ENCODE results near the gene SCP2. TPM values are rescaled to one million over a fixed set of nuclear protein-coding genes. Genes with fewer than 3 reads are reported as not detected.
"Not testable (repeated sequence)": the region's sequence is repeated elsewhere in the genome, so short reads cannot be mapped to it uniquely, and the experiment has no call there.

The SCP2 gene
- total RNA-seq, 1 donor from 2014 or later = 138 TPM

GRCh38 chr1:52917156-52917555 lies 9.9 kb upstream of the SCP2 start:
- no peak for DNase-seq (ENCODE audit: low spot score)

- no peak for DNase-seq (ENCODE audit: low spot score)
Observed at GRCh38 chr1:52917581-52917980, 9.5 kb upstream of the SCP2 start.

- DNase-seq (ENCODE audit: low spot score) = no peak
Observed at GRCh38 chr1:52918201-52918600, 8.9 kb upstream of the SCP2 start.

- no peak for DNase-seq (ENCODE audit: low spot score)
Observed at GRCh38 chr1:52919051-52919722, 7.9 kb upstream of the SCP2 start.

- DNase-seq (ENCODE audit: low spot score) = no peak
Observed at GRCh38 chr1:52919723-52920483, 7.2 kb upstream of the SCP2 start.

GRCh38 chr1:52920791-52921291 lies 6.2 kb upstream of the SCP2 start:
- DNase-seq (ENCODE audit: low spot score) = no peak

- no peak for DNase-seq (ENCODE audit: low spot score)
Observed at GRCh38 chr1:52925571-52926005, 1.5 kb upstream of the SCP2 start.

GRCh38 chr1:52926864-52927211 lies 238 bp upstream of the SCP2 start:
- DNase-seq (ENCODE audit: low spot score) = no peak

- DNase-seq (ENCODE audit: low spot score) = no peak
Observed at GRCh38 chr1:52928015-52928404, 934 bp downstream of the SCP2 start.

- no peak for DNase-seq (ENCODE audit: low spot score)
Observed at GRCh38 chr1:52929019-52929418, 1.9 kb downstream of the SCP2 start.

- no peak for DNase-seq (ENCODE audit: low spot score)
Observed at GRCh38 chr1:52937433-52938182, 10.5 kb downstream of the SCP2 start.

- no peak for DNase-seq (ENCODE audit: low spot score)
Observed at GRCh38 chr1:52938183-52938451, 11.0 kb downstream of the SCP2 start.

- no peak for DNase-seq (ENCODE audit: low spot score)
Observed at GRCh38 chr1:52943876-52944416, 16.9 kb downstream of the SCP2 start.

GRCh38 chr1:52944566-52944965 lies 17.5 kb downstream of the SCP2 start:
- no peak for DNase-seq (ENCODE audit: low spot score)

GRCh38 chr1:52947490-52947889 lies 20.4 kb downstream of the SCP2 start:
- DNase-seq (ENCODE audit: low spot score) = no peak

- not testable (repeated sequence) for DNase-seq (ENCODE audit: low spot score)
Observed at GRCh38 chr1:52949602-52950001, 22.5 kb downstream of the SCP2 start.

- DNase-seq (ENCODE audit: low spot score) = no peak
Observed at GRCh38 chr1:52952112-52952511, 25.0 kb downstream of the SCP2 start.

- DNase-seq (ENCODE audit: low spot score) = no peak
Observed at GRCh38 chr1:52955129-52955970, 28.3 kb downstream of the SCP2 start.

GRCh38 chr1:52963101-52963500 lies 36.0 kb downstream of the SCP2 start:
- DNase-seq (ENCODE audit: low spot score) = no peak

- DNase-seq (ENCODE audit: low spot score) = no peak
Observed at GRCh38 chr1:52967666-52968065, 40.6 kb downstream of the SCP2 start.

GRCh38 chr1:52969234-52969633 lies 42.2 kb downstream of the SCP2 start:
- DNase-seq (ENCODE audit: low spot score) = not testable (repeated sequence)

- no peak for DNase-seq (ENCODE audit: low spot score)
Observed at GRCh38 chr1:52970149-52970548, 43.1 kb downstream of the SCP2 start.
